AG09309 (cell line): ENCODE data around the gene LUZP1.
"Not testable (repeated sequence)": the region's sequence is repeated elsewhere in the genome, so short reads cannot be mapped to it uniquely, and the experiment has no call there.

Source experiments
- DNase-seq: peaks from one replicate; pipeline ENCODE4 v3.0.0-alpha.2; 2010; ENCODE audit warnings: low read depth
- H3K4me3 ChIP-seq: 2 replicates; pipeline ENCODE4 v1.5.1; 2011; ENCODE audit warnings: mild to moderate bottlenecking, low read depth, low read length, moderate library complexity; ENCODE audit not compliant: control insufficient read depth
- CTCF ChIP-seq: IDR thresholded peaks from 2 replicates; pipeline ENCODE4 v1.5.1; 2011; ENCODE audit warnings: mild to moderate bottlenecking, low read depth, low read length, inconsistent platforms; ENCODE audit not compliant: insufficient read depth, control insufficient read depth; ENCODE audit errors: missing control alignments

LUZP1 gene

GRCh38 chr1:23211955-23212354 is 43.3 kb upstream of the LUZP1 start:
- DNase-seq: no peak
- TF ChIP-seq CTCF: no peak
- H3K4me3 ChIP-seq: no peak overlapping the region

- no peak for TF ChIP-seq CTCF
- H3K4me3 ChIP-seq: no peak overlapping the region
- DNase-seq: no peak
Measured at GRCh38 chr1:23210963-23211362, 42.3 kb upstream of the LUZP1 start.

GRCh38 chr1:23210351-23210785 is 41.7 kb upstream of the LUZP1 start:
- TF ChIP-seq CTCF: no peak
- DNase-seq: no peak

GRCh38 chr1:23209770-23210169 is 41.1 kb upstream of the LUZP1 start:
- no peak overlapping the region for H3K4me3 ChIP-seq
- no peak for TF ChIP-seq CTCF
- DNase-seq: no peak

More at GRCh38 chr1:23210351-23210785, 41.7 kb upstream of the LUZP1 start:
- no peak overlapping the region for H3K4me3 ChIP-seq

GRCh38 chr1:23208527-23208926 is 39.9 kb upstream of the LUZP1 start:
- no peak for DNase-seq
- TF ChIP-seq CTCF: no peak
- no peak overlapping the region for H3K4me3 ChIP-seq

GRCh38 chr1:23207733-23208132 is 39.1 kb upstream of the LUZP1 start:
- H3K4me3 ChIP-seq, DNase-seq: not testable (repeated sequence)

- no peak for TF ChIP-seq CTCF
- no peak for DNase-seq
- H3K4me3 ChIP-seq: no peak overlapping the region
Measured at GRCh38 chr1:23202263-23202749, 33.6 kb upstream of the LUZP1 start.

GRCh38 chr1:23200883-23201282 is 32.2 kb upstream of the LUZP1 start:
- TF ChIP-seq CTCF: no peak
- DNase-seq: no peak

More at GRCh38 chr1:23200883-23201282, 32.2 kb upstream of the LUZP1 start:
- no peak overlapping the region for H3K4me3 ChIP-seq
